HepG2 (cell line): Measurements from ENCODE around the gene LRRC40. TPM values are rescaled to one million over a fixed set of nuclear protein-coding genes. Genes with fewer than 3 reads are reported as not detected.

Experiments
- ATAC-seq: fragments of 200-7000 bp; cut with Tn5 transposase; 3 replicates; pipeline ENCODE4 v1.9.1; 2020; ENCODE audit warnings: mild to moderate bottlenecking, moderate library complexity
- BruUV-seq: library from RNA; stranded (reverse); fragments of 400-500 nt; replicated peaks from 2 replicates; lab custom pipeline; 2021; lab: Mats Ljungman, UMichigan
- CTCF ChIA-PET: fragments of 300-600 bp; formaldehyde crosslinking; extraction: SDS; loops from one replicate; lab custom pipeline; 2021; ENCODE audit warnings: low total read pairs, inconsistent platforms, low intra/inter-chr PET ratio; lab: Yijun Ruan, JAX
- POLR2A ChIA-PET: fragments of 350-600 bp; sonication (Branson Sonifier 250); formaldehyde crosslinking; loops from one replicate; lab custom pipeline; 2020; ENCODE audit warnings: antibody characterized with exemption, inconsistent platforms; lab: Yijun Ruan, JAX
- DNase-seq: peaks from one replicate; pipeline ENCODE4 v3.0.0-alpha.2; 2015; ENCODE audit warnings: low spot score
- FAIRE-seq: peaks from 3 replicates; lab custom pipeline; 2011; peaks lifted over from hg19 to GRCh38; lab: Jason Lieb, UNC
- H2AFZ ChIP-seq: one replicate; pipeline ENCODE4 v1.6.1; 2011; ENCODE audit warnings: low read length, inconsistent platforms
- H3K27ac ChIP-seq: fragments of 300-600 bp; 3 replicates; pipeline ENCODE4 v1.8.0; 2011; ENCODE audit warnings: mixed run types, mild to moderate bottlenecking, mixed read lengths, low read length, inconsistent platforms; ENCODE audit not compliant: insufficient read depth; ENCODE audit errors: extremely low read length
- H3K27me3 ChIP-seq, 2 experiments: fragments of 200-600 bp in 1 of 2; 2 replicates in 1 of 2; 3 replicates in 1 of 2; pipeline versions ENCODE4 v1.6.0 to v1.8.0; 2011; ENCODE audit warnings: low read length in 2 of 2, mild to moderate bottlenecking in 2 of 2, moderate library complexity in 2 of 2, inconsistent platforms in 1 of 2; ENCODE audit not compliant: insufficient read depth in 2 of 2, control insufficient read depth in 1 of 2
- H3K36me3 ChIP-seq, 2 experiments: fragments of 200-600 bp in 1 of 2; replicated peaks in 1 of 2; 2 replicates in 1 of 2; 3 replicates in 1 of 2; pipeline versions ENCODE4 v1.5.1 to v1.8.0; 2011; ENCODE audit warnings: low read length in 2 of 2, inconsistent platforms in 1 of 2; ENCODE audit not compliant: insufficient read depth in 2 of 2, control insufficient read depth in 1 of 2
- H3K4me1 ChIP-seq: 2 replicates; pipeline ENCODE4 v1.5.1; 2012; ENCODE audit warnings: low read length, inconsistent platforms; ENCODE audit not compliant: insufficient read depth
- H3K4me2 ChIP-seq: 2 replicates; pipeline ENCODE4 v1.6.0; 2011; ENCODE audit warnings: low read depth, low read length, inconsistent platforms
- H3K4me3 ChIP-seq, 3 experiments: fragments of 200-600 bp in 1 of 3; sonication (generic), shearing (Covaris generic) in 1 of 3; replicated peaks in 1 of 3; 2 replicates each; pipeline ENCODE4 v1.5.1; 2011 to 2016; ENCODE audit warnings: low read length in 3 of 3, inconsistent platforms in 2 of 3, low read depth in 2 of 3, mild to moderate bottlenecking in 2 of 3, control low read depth in 1 of 3, mixed read lengths in 1 of 3; ENCODE audit not compliant: insufficient read depth in 1 of 3
- H3K79me2 ChIP-seq: one replicate; pipeline ENCODE4 v1.6.1; 2011; ENCODE audit warnings: low read length, inconsistent platforms; ENCODE audit not compliant: insufficient read depth
- H3K9ac ChIP-seq: 2 replicates; pipeline ENCODE4 v1.6.0; 2011; ENCODE audit warnings: mild to moderate bottlenecking, low read depth, low read length, inconsistent platforms; ENCODE audit not compliant: insufficient read depth
- H3K9me3 ChIP-seq: 2 replicates; pipeline ENCODE4 v1.5.1; 2012; ENCODE audit warnings: mild to moderate bottlenecking, low read length
- H4K20me1 ChIP-seq: 2 replicates; pipeline ENCODE4 v1.6.0; 2011; ENCODE audit warnings: inconsistent platforms, mild to moderate bottlenecking, low read length, moderate library complexity; ENCODE audit not compliant: insufficient read depth
- FOSL1 ChIP-seq: sonication (generic); formaldehyde crosslinking; IDR thresholded peaks from 2 replicates; pipeline ENCODE4 v1.9.0; 2021; ENCODE audit warnings: missing genetic modification reagents, borderline replicate concordance
- GLI4 ChIP-seq: sonication (generic); formaldehyde crosslinking; IDR thresholded peaks from 2 replicates; pipeline ENCODE4 v1.5.1; 2020; ENCODE audit warnings: missing genetic modification reagents, mild to moderate bottlenecking, moderate library complexity, borderline replicate concordance
- HES4 ChIP-seq: sonication (generic); formaldehyde crosslinking; IDR thresholded peaks from 2 replicates; pipeline ENCODE4 v1.9.0; 2021; ENCODE audit warnings: mild to moderate bottlenecking, missing genetic modification reagents, borderline replicate concordance
- KDM4B ChIP-seq: sonication (generic); formaldehyde crosslinking; IDR thresholded peaks from 2 replicates; pipeline ENCODE4 v1.4.0; 2020; ENCODE audit warnings: missing genetic modification reagents
- MEIS2 ChIP-seq: sonication (generic); formaldehyde crosslinking; IDR thresholded peaks from 2 replicates; pipeline ENCODE4 v1.9.0; 2021; ENCODE audit warnings: mild to moderate bottlenecking, missing genetic modification reagents
- SMC3 ChIP-seq: IDR thresholded peaks from 2 replicates; pipeline ENCODE4 v1.6.1; 2011; ENCODE audit warnings: low read length, improper control_type of control experiment
- SRSF4 ChIP-seq: fragments of 200-400 bp; formaldehyde crosslinking; IDR thresholded peaks from one replicate; pipeline ENCODE4 v1.6.1; 2018; ENCODE audit warnings: mild to moderate bottlenecking, low read depth, low read length, moderate library complexity; ENCODE audit not compliant: poor library complexity, severe bottlenecking
- STAT5B ChIP-seq: sonication (generic); formaldehyde crosslinking; IDR thresholded peaks from 2 replicates; pipeline ENCODE4 v1.4.0; 2020; ENCODE audit warnings: missing genetic modification reagents
- ZNF235 ChIP-seq: sonication (generic); formaldehyde crosslinking; IDR thresholded peaks from 2 replicates; pipeline ENCODE4 v1.8.1; 2023; ENCODE audit warnings: mild to moderate bottlenecking, missing genetic modification reagents, borderline replicate concordance
- WGBS: methylation state at CpG from one replicate; pipeline ENCODE4 v1.1.6; 2017; ENCODE audit warnings: low lambda C conversion rate; 5-methylcytosine and 5-hydroxymethylcytosine counted together
- in situ Hi-C: cut with HindIII; loops from 2 replicates; pipeline ENCODE4 v1.10.0; 2017; ENCODE audit warnings: low pct_unique_long_range_greater_than_20kb; ENCODE audit not compliant: extremely low pct_ligation_motif_present
- intact Hi-C: fragments of 100-400 bp; cut with micrococcal nuclease; formaldehyde crosslinking; loops from one replicate; pipeline ENCODE4 v1.10.0; 2022; ENCODE audit not compliant: unreplicated experiment
- polyA plus RNA-seq, 8 experiments: library from polyadenylated mRNA; depleted of rRNA in 3 of 8; stranded (reverse) in 7 of 8; unstranded in 1 of 8; fragments of >200 nt; fragmentation: Illumina TruSeq in 4 of 8; extraction: Trizol in 4 of 8; gene quantifications; 2 replicates each; pipeline versions ENCODE4 v1.2.1 to v1.2.3, GENCODE V29; 2011 to 2016; ENCODE audit warnings: low read depth in 4 of 8, missing spikeins in 1 of 8, mixed read lengths in 1 of 8; ENCODE audit not compliant: insufficient read depth in 1 of 8
- total RNA-seq, 5 experiments: library from RNA; depleted of rRNA; stranded (reverse); fragments of >200 nt; fragmentation: Illumina TruSeq; extraction: Trizol; gene quantifications; 2 replicates each; pipeline ENCODE4 v1.2.3, GENCODE V29; 2016; ENCODE audit warnings: low read depth in 1 of 5
- TF ChIP-seq, protein P1 (sequence below): sonication (generic); formaldehyde crosslinking; IDR thresholded peaks from 2 replicates; pipeline ENCODE4 v1.8.1; 2023; ENCODE audit warnings: mild to moderate bottlenecking, missing genetic modification reagents, borderline replicate concordance

LRRC40 gene
- total and polyA plus RNA-seq, 2 of the 13 experiments (the other 11 are each of a cell fraction or from before 2014, with no cell fraction given): 10.3 to 32.7 TPM

DNA sequence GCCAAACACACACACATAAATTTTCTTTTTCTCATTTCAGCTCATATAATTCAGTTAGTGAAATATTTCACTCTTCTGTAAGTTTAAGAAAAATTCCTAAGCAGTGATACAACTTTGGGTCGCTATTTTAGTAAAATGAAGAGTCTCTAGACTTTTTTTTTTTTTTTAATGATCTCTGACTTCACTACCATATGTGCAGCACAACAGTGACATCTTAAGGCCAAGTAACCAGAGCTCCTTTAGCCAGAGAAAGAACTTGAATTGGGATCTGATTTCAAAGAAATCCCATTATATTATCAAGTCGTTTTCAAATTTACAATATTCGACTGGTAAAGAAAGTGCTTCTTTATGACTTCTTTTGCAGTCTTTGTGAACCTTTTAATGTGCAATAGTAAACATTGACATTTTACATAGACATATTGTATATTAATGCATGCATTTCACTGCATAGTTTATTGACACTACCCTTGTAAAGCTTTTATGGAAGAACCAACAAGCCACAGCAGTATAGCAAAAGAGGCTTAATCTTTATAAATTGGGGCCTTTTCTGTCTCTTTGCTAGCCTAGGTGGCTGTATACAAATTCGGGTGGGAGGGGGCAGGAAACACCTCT lies 62.2 kb downstream of the LRRC40 start:
- Histone ChIP-seq H3K27me3 (no peaks in the 10 kb centered on the region), H3K36me3 (peaks cover 3 to 9% of the 10 kb centered on the region in 2 experiments; a peak in 3 of 5 replicates), H3K79me2 (no peaks in the 10 kb centered on the region), H3K4me2 (no peak overlapping the region), H3K9ac (no peak overlapping the region), H2AFZ (no peak overlapping the region), H3K4me1 (no peaks in the 10 kb centered on the region), H3K9me3 (no peaks in the 10 kb centered on the region), H3K27ac (no peak overlapping the region), H3K4me3 (no peak overlapping the region)
- no peak for FAIRE-seq
- CTCF ChIA-PET: no interaction called here
- intact Hi-C loops: loop anchor here (5.0 kb wide), 1 partner anchor 269 kb away; the partner anchor contains the start of gene CTH
- no TSS peak for BruUV-seq
- POLR2A ChIA-PET: no interaction called here
- 89% methylated on average over 4 of the region's 4 CpGs for WGBS
- no peak for ATAC-seq
- TF ChIP-seq STAT5B (CRISPR knock-in tag): no peak
- TF ChIP-seq ZNF235 (CRISPR knock-in tag): no peak
- no peak for TF ChIP-seq FOSL1
- no peak for TF ChIP-seq SMC3
- TF ChIP-seq MEIS2 (CRISPR knock-in tag): no peak
- no peak for TF ChIP-seq HES4 (CRISPR knock-in tag)
- TF ChIP-seq, protein P1, sequence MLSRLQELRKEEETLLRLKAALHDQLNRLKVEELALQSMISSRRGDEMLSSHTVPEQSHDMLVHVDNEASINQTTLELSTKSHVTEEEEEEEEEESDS (CRISPR knock-in tag): no peak
- TF ChIP-seq SRSF4: no peak
- no peak for TF ChIP-seq KDM4B (CRISPR knock-in tag)
- no peak for TF ChIP-seq GLI4 (CRISPR knock-in tag)
- TF ChIP-seq, all 625 proteins: peak for 0
- H4K20me1 ChIP-seq: no peaks in the 10 kb centered on the region
- in situ Hi-C loops: no loop called here
- no peak for DNase-seq
